ENCODE data around the gene ENDOV. TPM values are rescaled to one million over a fixed set of nuclear protein-coding genes. Genes with fewer than 3 reads are reported as not detected.

Gene ENDOV
- total and polyA plus RNA-seq, 2 donors (not counting 1 experiment from before 2014, with no cell fraction given), result 13.1 to 28.7 TPM

DNA sequence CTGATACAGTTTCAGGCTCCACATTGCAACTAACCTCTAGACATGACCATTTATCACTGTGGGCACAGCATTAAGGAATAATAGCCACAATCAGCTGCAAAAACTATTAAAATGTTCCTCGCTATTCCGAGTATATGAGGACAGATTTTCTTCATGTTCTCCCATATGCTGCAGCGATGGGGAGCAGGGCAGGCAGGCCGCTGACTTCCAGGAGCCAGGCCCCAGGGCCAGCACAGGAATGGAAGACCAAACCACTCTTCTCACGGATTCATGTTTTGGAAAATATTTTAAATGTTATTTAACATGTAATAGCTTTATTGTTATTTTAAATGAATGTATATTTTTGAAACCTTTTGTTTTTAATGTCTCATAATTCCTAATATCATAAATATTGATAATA is 43.8 kb upstream of the ENDOV start:
- Histone ChIP-seq H3K36me3 (ENCODE audit: control insufficient read depth, insufficient read depth, low read length) (peaks cover 29% of the 10 kb centered on the region), H3K27me3 (ENCODE audit: control insufficient read depth, insufficient read depth, low read length) (no peaks in the 10 kb centered on the region), H3K79me2 (ENCODE audit: control insufficient read depth, insufficient read depth, low read length) (no peaks in the 10 kb centered on the region), H4K20me1 (ENCODE audit: control insufficient read depth, extremely low read depth, insufficient read depth, low read length) (no peaks in the 10 kb centered on the region), H3K4me1 (ENCODE audit: control insufficient read depth, extremely low read depth, insufficient read depth, low read length) (no peaks in the 10 kb centered on the region), H2AFZ (ENCODE audit: low read length) (no peak overlapping the region), H3K9ac (ENCODE audit: insufficient read depth, low read length) (no peak overlapping the region), H3K4me2 (ENCODE audit: extremely low read depth, insufficient read depth, low read length) (no peak overlapping the region), H3K27ac (ENCODE audit: insufficient read depth, low read length) (no peak overlapping the region), H3K9me3 (ENCODE audit: control insufficient read depth, insufficient read depth, low read depth, low read length) (no peaks in the 10 kb centered on the region), H3K4me3 (replicated peaks in 1 of 4; ENCODE audit: control extremely low read depth in 1 of 4, insufficient read depth in 1 of 4, low read depth in 3 of 4, low read length in 4 of 4) (no peak overlapping the region)
- DNase-seq (ENCODE audit: low read depth in 2 of 2), result no peak
- TF ChIP-seq, protein P1, sequence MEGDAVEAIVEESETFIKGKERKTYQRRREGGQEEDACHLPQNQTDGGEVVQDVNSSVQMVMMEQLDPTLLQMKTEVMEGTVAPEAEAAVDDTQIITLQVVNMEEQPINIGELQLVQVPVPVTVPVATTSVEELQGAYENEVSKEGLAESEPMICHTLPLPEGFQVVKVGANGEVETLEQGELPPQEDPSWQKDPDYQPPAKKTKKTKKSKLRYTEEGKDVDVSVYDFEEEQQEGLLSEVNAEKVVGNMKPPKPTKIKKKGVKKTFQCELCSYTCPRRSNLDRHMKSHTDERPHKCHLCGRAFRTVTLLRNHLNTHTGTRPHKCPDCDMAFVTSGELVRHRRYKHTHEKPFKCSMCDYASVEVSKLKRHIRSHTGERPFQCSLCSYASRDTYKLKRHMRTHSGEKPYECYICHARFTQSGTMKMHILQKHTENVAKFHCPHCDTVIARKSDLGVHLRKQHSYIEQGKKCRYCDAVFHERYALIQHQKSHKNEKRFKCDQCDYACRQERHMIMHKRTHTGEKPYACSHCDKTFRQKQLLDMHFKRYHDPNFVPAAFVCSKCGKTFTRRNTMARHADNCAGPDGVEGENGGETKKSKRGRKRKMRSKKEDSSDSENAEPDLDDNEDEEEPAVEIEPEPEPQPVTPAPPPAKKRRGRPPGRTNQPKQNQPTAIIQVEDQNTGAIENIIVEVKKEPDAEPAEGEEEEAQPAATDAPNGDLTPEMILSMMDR (conservative IDR thresholded peaks at IDR 0.05 in 1 of 2, IDR thresholded peaks at IDR 0.05 in 1 of 2; ENCODE audit: low read depth in 1 of 2, low read length in 2 of 2), result no peak
- TF ChIP-seq EZH2 (IDR thresholded peaks at IDR 0.05; ENCODE audit: low read length, missing control alignments), result no peak

DNA sequence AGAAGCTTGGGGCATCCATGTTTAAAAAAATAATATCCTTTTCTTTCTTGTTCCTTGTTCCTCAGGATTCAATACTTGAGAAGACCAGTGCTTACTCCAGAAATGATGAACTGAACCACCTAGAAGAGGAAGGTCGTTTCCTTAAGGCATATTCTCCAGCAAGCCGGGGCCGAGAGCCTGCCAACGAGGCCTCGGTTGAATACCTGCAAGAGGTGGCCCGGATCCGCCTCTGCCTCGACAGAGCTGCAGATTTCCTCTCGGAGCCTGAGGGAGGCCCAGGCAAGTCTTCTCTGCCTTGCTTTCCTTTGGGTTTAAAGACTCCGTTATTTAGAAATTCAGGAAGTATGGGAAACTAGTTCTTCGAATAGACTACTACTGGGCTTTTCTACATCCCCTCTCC is 42.5 kb upstream of the ENDOV start:
- Histone ChIP-seq H3K27me3 (ENCODE audit: control insufficient read depth, insufficient read depth, low read length) (no peaks in the 10 kb centered on the region), H3K36me3 (ENCODE audit: control insufficient read depth, insufficient read depth, low read length) (peaks cover 37% of the 10 kb centered on the region), H3K9me3 (ENCODE audit: control insufficient read depth, insufficient read depth, low read depth, low read length) (no peaks in the 10 kb centered on the region), H4K20me1 (ENCODE audit: control insufficient read depth, extremely low read depth, insufficient read depth, low read length) (no peaks in the 10 kb centered on the region), H3K79me2 (ENCODE audit: control insufficient read depth, insufficient read depth, low read length) (no peaks in the 10 kb centered on the region), H2AFZ (ENCODE audit: low read length) (no peak overlapping the region), H3K9ac (ENCODE audit: insufficient read depth, low read length) (no peak overlapping the region), H3K4me2 (ENCODE audit: extremely low read depth, insufficient read depth, low read length) (no peak overlapping the region), H3K4me1 (ENCODE audit: control insufficient read depth, extremely low read depth, insufficient read depth, low read length) (no peaks in the 10 kb centered on the region), H3K4me3 (replicated peaks in 1 of 4; ENCODE audit: control extremely low read depth in 1 of 4, insufficient read depth in 1 of 4, low read depth in 3 of 4, low read length in 4 of 4) (no peak overlapping the region), H3K27ac (ENCODE audit: insufficient read depth, low read length) (no peak overlapping the region)
- DNase-seq (ENCODE audit: low read depth in 2 of 2), result no peak
- no peak for TF ChIP-seq EZH2 (IDR thresholded peaks at IDR 0.05; ENCODE audit: low read length, missing control alignments)
- TF ChIP-seq, protein P1 (conservative IDR thresholded peaks at IDR 0.05 in 1 of 2, IDR thresholded peaks at IDR 0.05 in 1 of 2; ENCODE audit: low read depth in 1 of 2, low read length in 2 of 2), result no peak

DNA sequence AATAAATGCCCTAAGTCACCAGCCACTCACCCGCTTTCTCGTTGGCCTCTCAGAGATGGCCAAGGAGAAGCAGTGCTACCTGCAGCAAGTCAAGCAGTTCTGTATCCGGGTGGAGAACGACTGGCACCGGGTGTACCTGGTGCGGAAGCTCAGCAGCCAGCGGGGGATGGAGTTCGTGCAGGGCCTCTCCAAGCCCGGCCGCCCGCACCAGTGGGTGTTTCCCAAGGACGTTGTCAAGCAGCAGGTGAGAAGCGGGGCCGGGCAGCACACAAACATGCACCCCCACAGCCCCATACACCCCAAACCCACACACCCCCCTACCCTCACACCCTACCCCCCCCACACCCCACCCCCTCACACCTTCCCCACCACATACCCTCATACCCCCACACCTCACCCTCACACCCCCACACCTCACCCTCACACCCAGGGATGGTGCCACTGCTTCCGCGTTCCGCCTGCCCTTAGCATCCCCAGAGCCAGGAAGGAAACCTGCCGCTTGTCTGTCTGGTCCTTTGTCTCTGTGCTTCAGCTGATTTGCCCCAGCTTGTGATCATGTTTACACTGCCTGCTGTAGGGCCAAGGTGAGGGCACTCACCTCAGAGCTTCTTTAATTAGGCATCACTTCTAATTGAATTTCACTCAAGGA is 41.9 kb upstream of the ENDOV start:
- no peak overlapping the region for H3K4me2 ChIP-seq (ENCODE audit: extremely low read depth, insufficient read depth, low read length)
- H3K36me3 ChIP-seq (ENCODE audit: control insufficient read depth, insufficient read depth, low read length), result peaks cover 36% of the 10 kb centered on the region
- no peaks in the 10 kb centered on the region for H3K9me3 ChIP-seq (ENCODE audit: control insufficient read depth, insufficient read depth, low read depth, low read length)
- H3K79me2 ChIP-seq (ENCODE audit: control insufficient read depth, insufficient read depth, low read length), result no peaks in the 10 kb centered on the region
- no peaks in the 10 kb centered on the region for H3K4me1 ChIP-seq (ENCODE audit: control insufficient read depth, extremely low read depth, insufficient read depth, low read length)
- TF ChIP-seq, protein P1 (conservative IDR thresholded peaks at IDR 0.05 in 1 of 2, IDR thresholded peaks at IDR 0.05 in 1 of 2; ENCODE audit: low read depth in 1 of 2, low read length in 2 of 2), result no peak
- no peak for TF ChIP-seq EZH2 (IDR thresholded peaks at IDR 0.05; ENCODE audit: low read length, missing control alignments)
- H3K27ac ChIP-seq (ENCODE audit: insufficient read depth, low read length), result no peak overlapping the region
- DNase-seq (ENCODE audit: low read depth in 2 of 2), result no peak
- no peak overlapping the region for H3K9ac ChIP-seq (ENCODE audit: insufficient read depth, low read length)
- no peak overlapping the region for H2AFZ ChIP-seq (ENCODE audit: low read length)
- no peaks in the 10 kb centered on the region for H3K27me3 ChIP-seq (ENCODE audit: control insufficient read depth, insufficient read depth, low read length)
- no peak overlapping the region for H3K4me3 ChIP-seq (replicated peaks in 1 of 4; ENCODE audit: control extremely low read depth in 1 of 4, insufficient read depth in 1 of 4, low read depth in 3 of 4, low read length in 4 of 4)
- no peaks in the 10 kb centered on the region for H4K20me1 ChIP-seq (ENCODE audit: control insufficient read depth, extremely low read depth, insufficient read depth, low read length)

Measured in fibroblast of lung (primary cell).